ENCODE results near the gene SLC8A2.

- TF ChIP-seq YY1 (IDR thresholded peaks at IDR 0.05; ENCODE audit: low read depth) (no peak), CREB1 (IDR thresholded peaks at IDR 0.05; ENCODE audit: low read depth) (no peak), EP300 (IDR thresholded peaks at IDR 0.05; ENCODE audit: borderline replicate concordance) (no peak), TAF1 (IDR thresholded peaks at IDR 0.05; ENCODE audit: low read depth) (no peak), FOXM1 (IDR thresholded peaks at IDR 0.05; ENCODE audit: borderline replicate concordance, low read depth) (no peak)
These were observed 50.4 kb downstream of the SLC8A2 start for GRCh38 chr19:47421244-47421786.

Data from Ishikawa (cell line).